MV-4-11 (cell line): ENCODE results near the gene MAML1.

Source experiments
- DNase-seq: peaks from one replicate; lab custom pipeline; 2025; lab: John Stamatoyannopoulos, UW

The MAML1 gene

GRCh38 chr5:179823937-179824744, 91.5 kb downstream of the MAML1 start:
- no peak for DNase-seq

GRCh38 chr5:179824745-179825112, 92.1 kb downstream of the MAML1 start:
- no peak for DNase-seq

GRCh38 chr5:179825655-179826182, 93.1 kb downstream of the MAML1 start:
- no peak for DNase-seq
